ENCODE measurements around the gene ARNT2.
"Not testable (repeated sequence)": the region's sequence is repeated elsewhere in the genome, so short reads cannot be mapped to it uniquely, and the experiment has no call there.

Gene ARNT2

DNA sequence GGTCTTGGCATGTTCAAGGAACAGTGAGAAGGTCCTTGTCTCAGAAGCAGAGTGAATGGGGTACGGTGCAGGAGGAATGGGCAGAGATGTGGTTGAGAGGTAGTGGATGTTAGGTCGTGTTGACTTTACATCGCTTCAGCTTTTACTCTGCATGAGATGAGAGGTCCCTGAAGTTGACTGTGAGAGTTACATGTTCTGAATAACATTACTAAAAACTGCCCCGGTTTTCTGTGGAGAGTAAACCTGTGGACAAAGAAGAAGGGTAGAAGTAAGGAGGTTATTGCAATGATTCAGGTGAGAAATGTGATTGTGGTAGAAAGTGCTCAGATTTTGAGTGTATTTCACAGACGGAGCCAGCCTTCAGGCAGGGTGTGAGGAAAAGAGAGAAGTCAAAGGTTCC lies 105.6 kb downstream of the ARNT2 start:
- DNase-seq (ENCODE audit: insufficient read length, low spot score) (no peak), FAIRE-seq (no peak)
- TF ChIP-seq POU2F2 (IDR thresholded peaks at IDR 0.05; ENCODE audit: low read depth, low read length) (no peak), POLR2A (IDR thresholded peaks at IDR 0.05; ENCODE audit: low read depth, low read length) (no peak), PAX5 (IDR thresholded peaks at IDR 0.05; ENCODE audit: insufficient read depth, low read length, severe bottlenecking) (no peak), SPI1 (IDR thresholded peaks at IDR 0.05; ENCODE audit: low read depth, low read length) (no peak), POLR2AphosphoS5 (IDR thresholded peaks at IDR 0.05; ENCODE audit: low read depth, low read length) (no peak), TAF1 (IDR thresholded peaks at IDR 0.05; ENCODE audit: low read depth, low read length) (no peak)

DNA sequence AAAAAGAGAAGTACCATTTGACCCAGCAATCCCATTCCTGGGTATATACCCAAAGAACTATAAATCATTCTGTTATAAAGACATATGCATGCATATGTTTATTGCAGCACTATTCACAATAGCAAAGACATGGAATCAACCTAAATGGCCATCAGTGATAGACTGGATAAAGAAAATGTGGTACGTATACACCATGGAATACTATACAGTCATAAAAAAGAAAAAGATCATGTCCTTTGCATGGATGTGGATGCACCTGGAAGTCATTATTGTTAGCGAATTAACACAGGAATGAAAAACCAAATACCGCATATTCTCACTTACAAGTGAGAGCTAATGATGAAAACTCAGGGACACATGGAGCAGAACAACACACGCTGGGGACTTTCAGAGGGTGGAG lies 106.8 kb downstream of the ARNT2 start:
- not testable (repeated sequence) for FAIRE-seq; DNase-seq (ENCODE audit: insufficient read length, low spot score)

DNA sequence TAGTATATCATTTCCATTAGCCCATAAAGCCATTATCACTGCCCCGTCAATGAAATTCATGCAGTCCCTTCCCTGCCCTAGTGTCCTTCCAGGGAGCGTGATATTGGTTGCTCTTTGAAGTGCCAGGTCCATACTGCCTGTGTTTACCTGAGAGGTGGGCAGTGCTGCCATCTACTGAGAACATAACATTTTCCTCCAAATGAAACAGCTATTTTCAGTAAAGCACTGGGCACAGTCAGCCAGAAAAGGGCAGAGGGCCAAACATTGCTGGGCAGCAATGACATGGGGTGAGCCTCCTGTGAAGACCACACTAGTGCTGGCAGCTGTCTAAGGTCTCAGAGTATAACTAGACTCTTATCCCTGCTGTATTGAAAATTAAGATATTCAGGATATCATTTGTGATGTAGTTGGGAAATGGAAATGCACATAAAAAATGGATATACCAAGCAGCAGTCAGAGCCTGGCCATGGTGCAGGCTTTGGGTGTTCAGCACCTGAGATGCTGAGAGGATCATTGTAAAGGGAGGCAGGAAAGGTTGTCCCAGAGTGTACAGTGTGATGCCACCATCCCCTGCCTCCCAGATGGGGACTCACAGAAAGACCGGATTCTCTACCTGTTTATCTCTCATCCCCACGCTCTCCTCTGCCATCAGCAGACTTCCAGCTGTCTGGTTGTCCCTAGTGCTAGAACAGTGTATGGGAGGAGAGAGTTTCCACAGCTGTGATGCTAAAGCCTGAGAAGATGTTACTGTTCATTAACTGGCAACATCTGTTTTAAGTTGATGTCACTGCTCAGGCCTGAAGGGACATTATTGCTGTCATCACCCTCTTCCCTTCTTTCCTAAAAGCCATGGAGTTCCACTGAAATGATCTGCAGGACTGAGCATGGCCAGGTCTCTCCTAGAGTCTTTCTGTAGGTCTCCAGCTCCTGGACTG lies 108.8 kb downstream of the ARNT2 start:
- no peak for DNase-seq (ENCODE audit: insufficient read length, low spot score)
- TF ChIP-seq POLR2AphosphoS5 (IDR thresholded peaks at IDR 0.05; ENCODE audit: low read depth, low read length) (no peak), PAX5 (IDR thresholded peaks at IDR 0.05; ENCODE audit: insufficient read depth, low read length, severe bottlenecking) (no peak), TAF1 (IDR thresholded peaks at IDR 0.05; ENCODE audit: low read depth, low read length) (no peak), POLR2A (IDR thresholded peaks at IDR 0.05; ENCODE audit: low read depth, low read length) (no peak), POU2F2 (IDR thresholded peaks at IDR 0.05; ENCODE audit: low read depth, low read length) (no peak), SPI1 (IDR thresholded peaks at IDR 0.05; ENCODE audit: low read depth, low read length) (no peak)
- FAIRE-seq: no peak

DNA sequence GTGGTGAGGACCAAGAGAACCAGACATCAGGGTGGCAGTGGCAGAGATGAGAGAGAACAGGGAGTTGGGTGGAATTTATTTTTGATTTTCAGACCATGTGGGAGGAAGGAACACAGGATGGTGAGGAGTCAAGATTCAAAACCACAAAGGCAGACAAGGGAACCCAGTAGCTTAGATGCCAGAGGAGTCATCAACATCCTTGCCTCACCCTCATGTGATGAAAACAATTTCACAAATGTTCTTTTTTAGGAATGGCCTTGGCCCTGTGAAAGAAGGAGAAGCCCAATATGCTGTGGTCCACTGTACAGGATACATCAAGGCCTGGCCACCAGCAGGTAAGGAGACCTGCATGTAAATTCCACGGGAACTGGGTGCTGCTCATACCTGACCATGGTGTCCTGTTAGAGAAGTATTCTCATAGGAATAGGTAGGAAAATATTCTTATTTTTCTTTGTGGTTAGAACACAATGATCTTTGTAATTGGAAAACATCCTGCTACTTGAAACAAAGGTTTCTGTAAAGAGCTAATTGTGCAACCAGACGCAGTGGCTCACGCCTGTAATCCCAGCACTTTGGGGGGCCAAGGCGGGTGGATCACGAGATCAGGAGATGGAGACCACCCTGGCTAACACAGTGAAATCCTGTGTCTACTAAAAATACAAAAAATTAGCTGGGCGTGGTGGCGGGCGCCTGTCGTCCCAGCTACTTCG lies 110.0 kb downstream of the ARNT2 start:
- DNase-seq (ENCODE audit: insufficient read length, low spot score) (no peak), FAIRE-seq (no peak)
- TF ChIP-seq TAF1 (IDR thresholded peaks at IDR 0.05; ENCODE audit: low read depth, low read length): no peak
- no peak for TF ChIP-seq SPI1 (IDR thresholded peaks at IDR 0.05; ENCODE audit: low read depth, low read length)
- TF ChIP-seq POU2F2 (IDR thresholded peaks at IDR 0.05; ENCODE audit: low read depth, low read length): no peak
- no peak for TF ChIP-seq POLR2AphosphoS5 (IDR thresholded peaks at IDR 0.05; ENCODE audit: low read depth, low read length)
- TF ChIP-seq POLR2A (IDR thresholded peaks at IDR 0.05; ENCODE audit: low read depth, low read length): no peak
- TF ChIP-seq PAX5 (IDR thresholded peaks at IDR 0.05; ENCODE audit: insufficient read depth, low read length, severe bottlenecking): no peak

DNA sequence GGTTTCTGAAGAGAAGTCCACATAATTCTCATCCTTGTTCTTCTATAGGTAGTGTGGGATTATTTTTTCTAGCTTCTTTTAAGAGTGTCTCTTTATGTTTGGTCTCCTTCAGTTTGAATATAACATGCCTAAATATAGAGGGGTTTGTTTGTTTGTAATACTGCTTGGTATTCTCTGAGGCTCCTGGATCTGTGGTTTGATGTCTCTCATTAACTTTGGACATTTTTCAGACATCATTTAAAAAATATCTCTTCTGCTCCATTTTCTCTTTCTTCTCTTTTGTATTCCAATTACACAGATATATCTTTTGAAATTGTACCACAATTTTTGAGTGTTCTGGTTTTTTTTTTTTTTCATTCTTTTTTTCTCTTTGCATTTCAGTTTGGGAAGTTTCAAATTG lies 113.1 kb downstream of the ARNT2 start:
- DNase-seq (ENCODE audit: insufficient read length, low spot score) (no peak), FAIRE-seq (no peak)
- TF ChIP-seq SPI1 (IDR thresholded peaks at IDR 0.05; ENCODE audit: low read depth, low read length) (no peak), TAF1 (IDR thresholded peaks at IDR 0.05; ENCODE audit: low read depth, low read length) (no peak), POLR2AphosphoS5 (IDR thresholded peaks at IDR 0.05; ENCODE audit: low read depth, low read length) (no peak), PAX5 (IDR thresholded peaks at IDR 0.05; ENCODE audit: insufficient read depth, low read length, severe bottlenecking) (no peak), POU2F2 (IDR thresholded peaks at IDR 0.05; ENCODE audit: low read depth, low read length) (no peak), POLR2A (IDR thresholded peaks at IDR 0.05; ENCODE audit: low read depth, low read length) (no peak)

DNA sequence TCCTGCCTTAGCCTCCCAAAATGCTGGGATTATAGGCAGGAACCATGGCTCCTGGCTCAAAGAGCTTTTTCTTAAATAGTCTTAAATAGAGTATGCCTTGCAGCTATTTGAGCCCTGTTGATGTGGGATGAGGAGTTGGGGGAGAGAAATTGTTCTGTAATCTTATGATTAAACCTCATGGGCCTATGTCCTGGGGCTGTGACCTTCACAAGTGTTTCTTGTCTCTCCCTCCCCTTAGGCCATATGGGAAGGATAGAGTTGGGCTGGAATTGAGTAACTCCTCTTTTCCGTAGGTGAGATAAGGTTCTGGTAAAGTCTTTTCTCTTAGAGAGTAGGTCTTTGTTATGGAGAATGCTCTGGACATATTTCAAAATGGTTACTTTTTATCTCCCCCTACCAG lies 114.3 kb downstream of the ARNT2 start:
- TF ChIP-seq SPI1 (IDR thresholded peaks at IDR 0.05; ENCODE audit: low read depth, low read length): no peak
- TF ChIP-seq POU2F2 (IDR thresholded peaks at IDR 0.05; ENCODE audit: low read depth, low read length): no peak
- no peak for TF ChIP-seq POLR2AphosphoS5 (IDR thresholded peaks at IDR 0.05; ENCODE audit: low read depth, low read length)
- TF ChIP-seq PAX5 (IDR thresholded peaks at IDR 0.05; ENCODE audit: insufficient read depth, low read length, severe bottlenecking): no peak
- TF ChIP-seq POLR2A (IDR thresholded peaks at IDR 0.05; ENCODE audit: low read depth, low read length): no peak
- TF ChIP-seq TAF1 (IDR thresholded peaks at IDR 0.05; ENCODE audit: low read depth, low read length): no peak
- no peak for DNase-seq (ENCODE audit: insufficient read length, low spot score)
- no peak for FAIRE-seq

DNA sequence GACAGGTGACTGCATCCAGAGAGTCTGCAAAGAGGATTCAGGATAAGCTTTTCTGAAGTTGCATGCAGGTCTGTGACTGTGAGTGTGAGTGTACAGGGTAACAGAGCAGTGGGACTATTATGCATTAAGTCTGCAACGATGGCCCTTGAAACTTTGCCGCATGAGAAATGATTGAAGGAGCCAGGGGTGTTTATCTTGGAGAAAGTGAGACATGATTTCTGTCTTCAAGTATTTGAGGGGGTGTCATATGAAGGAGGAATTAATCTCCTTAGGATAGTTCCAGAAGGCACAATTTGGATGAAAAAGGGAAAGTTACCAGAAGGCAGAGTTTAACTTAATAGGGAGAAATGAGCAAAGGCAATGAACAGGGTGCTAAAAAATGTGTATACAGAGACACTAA lies 119.6 kb downstream of the ARNT2 start:
- no peak for TF ChIP-seq POLR2AphosphoS5 (IDR thresholded peaks at IDR 0.05; ENCODE audit: low read depth, low read length)
- TF ChIP-seq POLR2A (IDR thresholded peaks at IDR 0.05; ENCODE audit: low read depth, low read length): no peak
- no peak for TF ChIP-seq TAF1 (IDR thresholded peaks at IDR 0.05; ENCODE audit: low read depth, low read length)
- TF ChIP-seq PAX5 (IDR thresholded peaks at IDR 0.05; ENCODE audit: insufficient read depth, low read length, severe bottlenecking): no peak
- no peak for TF ChIP-seq SPI1 (IDR thresholded peaks at IDR 0.05; ENCODE audit: low read depth, low read length)
- TF ChIP-seq POU2F2 (IDR thresholded peaks at IDR 0.05; ENCODE audit: low read depth, low read length): no peak
- DNase-seq (ENCODE audit: insufficient read length, low spot score): no peak
- FAIRE-seq: no peak

DNA sequence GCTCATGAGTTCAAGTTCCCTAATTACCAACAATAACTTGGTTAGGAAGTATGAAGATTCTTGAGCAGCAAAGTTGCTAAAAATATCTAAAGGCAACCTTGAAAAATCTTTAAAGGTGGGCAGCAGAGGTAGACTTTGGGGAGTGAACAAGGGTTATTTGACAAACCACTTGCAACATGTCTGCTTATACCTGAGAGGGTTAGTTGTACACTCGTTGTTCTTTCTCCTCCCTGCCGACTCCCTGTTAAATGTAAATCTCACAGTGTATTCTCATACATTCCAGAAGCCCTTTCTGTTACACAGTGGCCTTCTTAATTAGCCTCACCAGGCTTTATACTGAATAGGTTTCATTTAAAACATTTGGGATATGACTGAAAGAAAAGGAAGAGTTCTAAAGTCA lies 121.7 kb downstream of the ARNT2 start:
- TF ChIP-seq POLR2AphosphoS5 (IDR thresholded peaks at IDR 0.05; ENCODE audit: low read depth, low read length) (no peak), PAX5 (IDR thresholded peaks at IDR 0.05; ENCODE audit: insufficient read depth, low read length, severe bottlenecking) (no peak), TAF1 (IDR thresholded peaks at IDR 0.05; ENCODE audit: low read depth, low read length) (no peak), POU2F2 (IDR thresholded peaks at IDR 0.05; ENCODE audit: low read depth, low read length) (no peak), POLR2A (IDR thresholded peaks at IDR 0.05; ENCODE audit: low read depth, low read length) (no peak), SPI1 (IDR thresholded peaks at IDR 0.05; ENCODE audit: low read depth, low read length) (no peak)
- FAIRE-seq: no peak
- no peak for DNase-seq (ENCODE audit: insufficient read length, low spot score)

DNA sequence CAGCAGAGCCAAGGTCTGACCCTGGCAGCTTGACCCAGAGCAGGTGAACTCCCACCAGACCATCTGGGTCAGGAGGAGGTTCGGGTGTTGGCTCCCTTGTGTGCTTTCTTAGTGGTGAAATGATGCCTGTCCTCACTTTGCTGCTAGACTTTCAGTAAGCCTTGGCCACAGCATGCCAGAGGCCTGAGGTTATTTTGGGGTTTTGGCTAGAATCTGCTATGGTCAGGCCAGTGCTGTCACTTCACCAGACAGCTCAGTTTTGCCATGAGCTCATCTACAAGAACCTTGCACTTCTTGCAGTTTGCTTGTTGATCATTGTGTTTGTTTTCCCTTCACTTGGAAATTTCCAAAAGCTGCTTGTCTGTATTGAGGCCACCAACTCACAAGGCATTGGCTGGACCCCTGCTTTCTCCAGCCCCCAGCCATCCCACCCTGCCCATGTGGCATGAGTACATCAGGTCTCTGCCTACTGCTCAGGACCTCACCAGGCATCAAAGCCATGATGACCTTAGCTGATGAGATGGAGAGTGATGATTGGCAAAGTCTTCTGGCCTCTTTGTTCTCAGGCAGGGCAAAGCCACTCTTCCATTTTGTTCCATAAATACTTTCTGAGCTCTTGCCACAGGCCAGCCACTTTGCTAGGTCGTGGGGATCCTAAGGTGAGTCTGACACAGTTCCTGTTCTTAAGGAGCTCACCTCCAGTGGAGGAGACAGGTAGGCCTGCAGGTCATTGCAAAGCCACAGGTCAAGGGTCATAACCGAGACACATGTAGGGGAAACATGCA lies 122.6 kb downstream of the ARNT2 start:
- no peak for FAIRE-seq
- DNase-seq (ENCODE audit: insufficient read length, low spot score): no peak
- TF ChIP-seq POLR2AphosphoS5 (IDR thresholded peaks at IDR 0.05; ENCODE audit: low read depth, low read length) (no peak), POU2F2 (IDR thresholded peaks at IDR 0.05; ENCODE audit: low read depth, low read length) (no peak), SPI1 (IDR thresholded peaks at IDR 0.05; ENCODE audit: low read depth, low read length) (no peak)
